GM18511 (cell line): ENCODE measurements around the gene FAF1.
"Not testable (repeated sequence)": the region's sequence is repeated elsewhere in the genome, so short reads cannot be mapped to it uniquely, and the experiment has no call there.

Experiments
- ATAC-seq: cut with Tn5 transposase; IDR thresholded peaks from one replicate; pipeline ENCODE4 v1.9.1; 2021; ENCODE audit warnings: mild to moderate bottlenecking, moderate library complexity; ENCODE audit not compliant: unreplicated experiment

FAF1 gene

DNA sequence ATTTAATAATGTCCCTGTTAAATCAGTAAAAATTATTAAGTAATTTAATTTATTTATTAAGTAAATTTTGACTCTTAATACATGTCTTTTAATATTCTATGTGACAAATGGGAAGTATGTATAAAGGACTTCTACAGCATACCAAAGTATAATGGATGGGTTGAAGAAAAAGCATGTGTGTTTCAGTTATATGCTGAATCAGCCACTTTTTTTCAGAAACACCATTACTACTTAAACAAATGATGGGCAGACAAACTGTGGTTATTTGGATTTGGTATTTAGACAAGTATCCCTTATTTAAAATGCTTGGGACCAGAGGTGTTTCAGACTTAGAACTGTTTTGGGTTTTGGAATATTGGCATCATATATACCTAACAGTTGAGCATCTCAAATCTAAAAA is 360.5 kb downstream of the FAF1 start:
- no peak for ATAC-seq

DNA sequence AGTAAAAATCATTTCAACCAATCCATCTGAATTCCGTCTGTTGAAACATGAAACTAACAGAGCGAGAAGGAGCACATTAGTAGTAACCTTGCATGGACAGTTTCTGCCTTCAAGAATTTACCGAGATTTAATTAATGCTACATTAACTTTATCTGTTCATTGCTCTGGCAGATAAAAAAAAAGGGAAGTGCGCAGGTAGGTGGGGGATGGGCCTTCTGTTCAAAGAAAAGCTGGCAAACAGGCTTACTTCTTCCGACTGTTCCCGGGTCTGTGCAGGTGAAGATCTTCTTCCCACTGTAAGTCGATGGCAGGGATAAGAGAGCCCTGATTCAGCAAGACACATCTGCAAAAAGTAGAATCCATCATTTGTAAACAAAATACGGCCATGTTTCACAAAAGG is 364.2 kb downstream of the FAF1 start:
- no peak for ATAC-seq

DNA sequence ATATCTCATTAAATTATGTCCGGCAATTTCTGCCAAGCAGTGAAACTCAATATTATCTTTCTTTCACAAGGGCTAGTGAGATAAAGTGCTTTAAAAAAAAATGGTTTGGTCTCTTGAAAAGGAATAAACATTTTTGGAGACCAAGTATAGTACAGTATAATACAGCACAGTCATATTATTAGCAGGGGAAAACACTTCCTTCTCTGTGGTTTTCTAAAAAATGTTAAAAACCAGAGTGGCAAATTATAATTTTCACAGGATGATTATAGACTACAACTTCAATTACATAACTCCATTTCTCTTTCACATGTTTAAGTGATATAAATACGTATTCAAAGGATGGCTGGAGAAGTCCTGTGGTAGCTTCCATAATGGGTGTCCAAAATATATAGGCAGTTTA is 366.6 kb downstream of the FAF1 start:
- ATAC-seq = no peak

DNA sequence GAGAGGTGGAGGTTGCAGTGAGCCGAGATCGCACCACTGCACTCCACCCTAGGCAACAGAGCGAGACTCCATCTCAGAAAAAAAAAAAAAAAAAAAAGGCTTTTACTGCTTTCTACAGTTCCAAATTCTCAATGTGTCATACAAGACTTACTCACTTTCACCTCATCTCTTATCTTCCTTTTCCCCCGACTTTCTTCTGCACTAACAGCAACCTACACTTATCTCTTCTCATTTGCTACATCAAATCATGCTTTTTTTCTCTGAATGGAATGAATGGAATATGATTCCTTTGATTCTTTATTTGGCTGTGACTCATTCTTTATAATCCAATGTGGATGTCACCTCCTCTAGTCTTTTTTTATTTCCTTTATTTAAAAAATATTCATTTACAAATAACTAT is 368.5 kb downstream of the FAF1 start:
- ATAC-seq = no peak

DNA sequence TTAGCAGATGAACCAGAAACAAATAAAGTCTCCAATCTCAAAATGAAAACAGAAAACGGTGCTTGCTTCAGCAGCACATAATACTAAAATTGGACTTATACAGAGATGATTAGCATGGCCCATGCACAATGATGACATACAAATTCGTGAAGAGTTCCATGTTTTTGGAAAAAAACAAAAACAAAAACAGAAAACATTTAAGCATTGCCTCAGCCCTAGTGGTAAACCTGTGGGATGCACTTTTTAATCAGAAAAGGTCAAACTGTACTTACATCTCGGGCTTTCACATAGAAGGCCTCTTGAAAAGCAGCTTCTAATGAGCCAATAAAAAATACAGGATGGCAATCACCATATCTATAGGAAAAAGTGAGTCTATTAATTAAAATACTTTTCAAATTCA is 377.7 kb downstream of the FAF1 start:
- no peak for ATAC-seq

DNA sequence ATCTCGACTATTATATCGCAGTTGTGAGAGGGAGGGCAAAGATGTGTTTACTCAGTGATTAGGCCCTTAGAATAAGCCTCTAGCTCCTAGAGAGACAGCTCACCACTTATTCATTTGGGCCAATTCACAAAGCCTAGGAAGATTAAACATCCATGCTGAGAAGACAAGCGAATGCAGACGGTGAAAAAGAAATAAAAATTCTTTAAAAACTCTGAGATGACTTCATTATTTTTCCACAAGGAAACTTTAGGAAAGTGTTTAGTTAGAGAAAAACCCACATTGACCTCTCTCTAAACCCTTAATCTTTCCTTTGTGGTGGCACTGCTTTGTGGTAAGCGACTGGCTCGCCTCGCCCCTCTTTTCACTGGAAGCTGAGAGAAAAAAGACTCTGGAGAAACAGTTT is 390.0 kb downstream of the FAF1 start:
- ATAC-seq = no peak

DNA sequence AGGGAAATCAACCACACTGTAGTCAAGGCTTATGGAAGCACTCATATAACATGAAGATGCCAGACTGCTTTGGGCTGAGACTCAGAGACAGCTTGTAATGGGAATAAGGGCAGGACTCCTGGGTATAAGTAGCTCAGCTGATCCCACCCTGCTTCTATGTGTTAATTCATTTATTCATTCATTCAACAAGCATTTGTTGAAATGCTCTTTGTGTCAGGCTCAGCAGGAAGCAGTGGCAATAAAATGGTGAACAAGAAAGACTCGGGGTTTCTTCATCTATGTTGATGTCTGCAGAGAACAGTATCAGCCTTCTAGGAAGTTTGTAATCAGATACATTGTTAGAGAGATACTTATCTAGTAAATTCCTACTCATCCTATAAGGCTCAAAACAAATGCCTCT is 391.3 kb downstream of the FAF1 start:
- ATAC-seq = no peak

DNA sequence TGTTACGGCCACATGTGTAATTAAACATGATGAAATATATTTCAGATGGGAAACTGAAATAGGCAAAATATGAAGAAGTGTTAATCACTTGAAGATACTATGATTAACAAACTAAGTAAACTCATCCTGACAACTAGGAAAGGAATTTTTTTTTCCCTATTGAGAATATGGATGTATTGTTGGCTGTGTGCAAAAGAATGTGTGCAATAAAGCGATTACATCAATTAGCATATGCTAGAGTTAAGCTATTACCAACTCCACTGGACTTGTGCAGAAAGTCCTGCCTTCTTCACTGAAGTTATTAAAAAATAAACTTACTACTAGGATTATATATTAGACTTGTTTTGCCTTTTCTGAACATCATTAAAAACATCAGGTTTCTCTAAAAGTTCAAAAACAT is 393.7 kb downstream of the FAF1 start:
- no peak for ATAC-seq

DNA sequence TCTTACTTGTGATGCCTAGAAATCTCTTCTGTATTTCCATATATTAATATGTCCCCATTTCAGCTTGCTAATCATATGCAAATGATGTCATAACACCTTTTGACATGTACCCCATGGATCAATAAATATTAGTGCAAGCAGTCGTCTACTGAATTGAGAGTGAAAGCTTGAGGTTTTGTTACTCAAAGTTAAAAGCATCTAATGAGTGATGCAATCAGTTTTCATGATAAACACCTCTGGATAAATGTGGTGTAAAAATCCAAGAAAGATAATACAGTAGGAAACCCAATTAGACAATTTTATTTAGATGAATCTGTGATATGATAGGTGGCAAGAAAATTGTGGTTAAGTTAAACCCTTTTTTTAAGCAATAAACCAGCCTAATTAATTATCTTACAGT is 395.6 kb downstream of the FAF1 start:
- no peak for ATAC-seq

DNA sequence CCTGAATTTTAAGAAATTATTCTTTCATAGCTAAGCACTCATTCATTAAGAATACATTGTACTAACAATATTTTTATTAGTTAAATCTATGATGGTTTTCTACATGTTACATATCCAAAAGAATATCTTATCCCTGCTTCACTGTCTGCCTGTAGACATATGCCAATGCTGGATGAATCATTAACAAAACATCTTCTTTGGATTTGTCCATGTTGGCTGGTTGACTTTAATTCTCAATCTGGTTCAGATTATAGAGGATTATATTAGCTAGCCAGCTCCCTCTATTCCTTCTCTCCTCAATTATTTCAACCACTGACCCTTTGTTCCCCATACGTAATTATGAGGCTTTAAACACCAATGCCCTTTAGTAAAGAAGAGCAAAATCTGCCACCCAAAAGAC is 398.0 kb downstream of the FAF1 start:
- no peak for ATAC-seq

DNA sequence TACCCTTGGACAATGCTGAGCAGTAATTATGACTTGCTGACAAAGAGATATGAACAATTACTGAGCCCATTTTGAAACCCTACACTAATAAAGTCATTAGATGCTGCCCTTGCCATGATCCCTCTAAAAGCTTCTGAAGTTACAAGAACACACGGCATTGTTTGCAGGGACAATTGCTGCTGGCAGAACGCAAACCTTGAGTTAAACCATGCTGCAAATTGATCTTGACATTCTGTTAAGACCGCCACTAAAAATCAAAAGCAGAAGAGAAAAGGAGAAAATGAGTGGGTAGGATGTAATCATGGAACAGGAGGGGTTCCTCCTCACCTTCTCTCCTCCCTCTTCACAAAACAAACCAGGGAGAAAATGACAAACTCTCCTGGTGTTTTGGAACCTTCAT is 400.6 kb downstream of the FAF1 start:
- no peak for ATAC-seq

DNA sequence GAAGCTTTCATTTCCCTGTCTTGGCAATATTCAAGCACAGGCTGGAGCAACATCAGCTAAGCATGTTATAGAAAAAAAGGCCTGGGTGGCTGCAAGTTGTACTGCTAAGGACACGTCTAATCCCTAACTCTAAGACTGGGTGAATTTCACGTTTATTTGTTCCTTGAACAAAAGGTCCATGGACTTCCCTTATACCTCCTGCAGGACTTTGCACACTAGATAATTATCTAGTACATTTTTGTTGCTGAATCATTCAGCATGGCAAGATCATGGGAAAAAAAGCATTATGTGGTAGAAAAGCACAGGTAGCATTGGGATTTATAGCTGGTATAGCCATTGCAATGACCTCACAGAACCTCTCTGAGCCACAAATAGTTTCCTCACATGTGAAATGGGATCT is 406.1 kb downstream of the FAF1 start:
- no peak for ATAC-seq

DNA sequence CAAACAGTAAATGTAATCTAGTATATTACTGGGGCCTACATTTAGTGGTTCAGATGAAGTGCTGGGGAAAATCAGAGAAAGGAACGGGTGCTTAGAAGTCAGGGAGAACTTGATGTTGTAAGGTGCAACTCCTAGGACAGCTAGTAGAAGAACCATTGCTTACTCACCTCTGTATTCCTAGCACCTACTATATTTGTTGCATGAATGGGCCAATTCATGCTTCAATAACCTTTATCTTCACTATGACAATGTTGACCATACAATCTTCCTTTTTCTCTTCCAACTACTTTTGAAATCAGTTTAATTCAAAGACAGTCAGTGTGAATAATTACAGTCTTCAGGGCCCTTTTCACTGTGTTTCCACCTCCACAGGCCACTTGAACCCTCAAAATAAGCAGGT is 411.8 kb downstream of the FAF1 start:
- no peak for ATAC-seq

DNA sequence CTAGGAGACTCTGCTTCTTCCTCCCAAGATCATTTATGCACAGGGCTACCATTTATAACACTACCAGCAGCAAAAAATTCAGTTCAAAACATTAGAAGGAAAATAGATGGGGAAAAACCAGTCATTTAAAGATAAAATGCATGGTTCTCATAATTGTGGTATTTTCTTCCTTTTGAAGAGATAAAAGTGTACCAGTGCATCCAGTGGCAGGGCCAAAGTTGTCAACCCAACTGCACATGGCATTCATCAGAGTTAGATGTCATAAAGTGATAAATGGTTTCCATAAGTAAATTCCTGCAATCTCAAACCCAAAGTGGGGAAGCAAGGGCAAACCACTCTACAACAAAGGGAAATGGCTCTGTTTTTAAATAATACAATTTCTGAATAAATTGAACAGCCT is 417.7 kb downstream of the FAF1 start:
- ATAC-seq = no peak

DNA sequence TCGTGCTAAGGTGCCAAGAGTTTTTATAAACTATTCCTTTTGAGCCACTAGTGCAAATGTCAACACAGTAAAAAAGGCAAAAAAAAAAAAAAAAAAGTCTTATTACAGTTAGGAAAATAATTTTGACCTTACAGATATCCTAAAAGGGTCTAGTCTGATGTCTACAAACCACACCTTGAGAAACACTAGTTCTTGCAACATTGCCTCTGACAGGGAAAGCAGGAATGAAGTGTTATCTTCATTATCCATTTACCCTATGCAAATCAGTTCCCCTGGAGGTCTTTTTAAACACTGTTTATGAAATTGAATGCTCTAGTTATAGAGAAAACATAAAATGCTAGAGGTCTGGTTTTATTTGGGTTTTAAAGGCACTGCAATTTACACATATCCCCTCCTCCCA is 421.6 kb downstream of the FAF1 start:
- no peak for ATAC-seq

DNA sequence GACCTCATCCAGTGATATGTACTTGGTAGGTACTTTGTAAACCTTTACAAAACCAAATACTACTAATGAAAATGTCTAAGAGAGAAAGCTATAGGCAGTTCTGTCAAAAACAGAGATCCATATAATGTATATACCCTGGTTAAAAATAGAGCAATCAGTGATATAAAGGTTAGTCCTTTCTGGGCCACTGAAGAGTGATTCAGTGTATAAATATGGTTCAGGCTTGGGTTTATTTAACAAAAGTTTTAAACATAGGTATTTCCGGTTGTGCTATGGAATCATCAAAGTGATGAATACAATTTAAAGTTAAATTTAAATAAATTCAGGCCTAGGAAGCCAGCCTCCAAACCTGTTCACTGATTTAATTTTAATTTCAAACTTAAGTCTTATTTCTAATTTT is 428.5 kb downstream of the FAF1 start:
- no peak for ATAC-seq

DNA sequence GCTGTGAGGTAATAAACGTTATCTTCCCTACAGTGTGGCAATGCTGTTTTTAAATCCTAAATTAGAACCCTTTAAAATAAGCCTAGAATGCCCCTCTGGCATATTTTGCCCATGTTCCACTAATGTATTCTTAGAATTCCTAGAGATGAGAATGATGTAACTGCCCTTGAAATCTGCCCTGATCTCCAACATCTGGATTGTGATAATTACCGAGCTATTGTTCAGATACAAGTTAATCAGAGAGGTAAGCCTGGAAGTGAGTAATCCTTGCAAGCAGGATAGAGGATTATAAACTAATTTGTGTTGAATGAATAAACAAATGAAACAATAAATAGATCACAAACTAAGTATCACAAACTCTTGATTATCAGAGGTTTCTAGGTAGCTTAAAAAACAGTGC is 429.0 kb downstream of the FAF1 start:
- no peak for ATAC-seq

DNA sequence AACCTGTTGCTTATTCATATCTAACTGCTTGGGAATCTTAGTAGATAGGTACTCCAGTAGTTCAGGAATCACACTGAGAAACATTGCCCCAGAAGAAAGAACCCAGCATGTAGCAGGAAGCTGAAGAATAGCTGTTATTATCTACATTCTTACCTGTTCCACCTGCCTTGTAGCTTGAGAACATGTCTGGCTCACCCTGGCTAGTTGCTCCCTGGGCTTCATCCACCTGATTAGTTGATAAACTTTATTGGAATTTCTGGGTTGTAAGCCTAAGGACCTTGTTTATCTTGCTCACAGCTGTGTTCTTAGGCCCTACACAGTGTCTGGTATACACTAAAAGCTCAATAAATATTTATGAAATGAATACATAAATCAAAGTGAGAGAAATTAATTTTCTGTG is 430.6 kb downstream of the FAF1 start:
- no peak for ATAC-seq

DNA sequence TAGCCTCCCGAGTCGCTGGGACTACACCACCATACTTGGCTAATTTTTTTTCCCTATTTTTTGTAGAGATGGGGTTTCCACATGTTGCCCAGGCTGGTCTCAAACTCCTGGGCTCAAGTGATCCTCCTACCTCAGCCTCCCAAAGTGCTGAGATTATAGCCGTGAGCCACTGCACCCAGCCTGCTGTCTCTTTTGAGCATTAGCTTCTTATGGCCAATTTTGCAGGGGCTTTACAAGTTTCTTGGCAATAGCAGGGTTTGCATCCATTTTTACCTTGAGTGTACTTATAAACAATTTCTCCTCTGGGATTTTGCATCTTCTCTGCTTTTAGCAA is 432.1 kb downstream of the FAF1 start:
- not testable (repeated sequence) for ATAC-seq

DNA sequence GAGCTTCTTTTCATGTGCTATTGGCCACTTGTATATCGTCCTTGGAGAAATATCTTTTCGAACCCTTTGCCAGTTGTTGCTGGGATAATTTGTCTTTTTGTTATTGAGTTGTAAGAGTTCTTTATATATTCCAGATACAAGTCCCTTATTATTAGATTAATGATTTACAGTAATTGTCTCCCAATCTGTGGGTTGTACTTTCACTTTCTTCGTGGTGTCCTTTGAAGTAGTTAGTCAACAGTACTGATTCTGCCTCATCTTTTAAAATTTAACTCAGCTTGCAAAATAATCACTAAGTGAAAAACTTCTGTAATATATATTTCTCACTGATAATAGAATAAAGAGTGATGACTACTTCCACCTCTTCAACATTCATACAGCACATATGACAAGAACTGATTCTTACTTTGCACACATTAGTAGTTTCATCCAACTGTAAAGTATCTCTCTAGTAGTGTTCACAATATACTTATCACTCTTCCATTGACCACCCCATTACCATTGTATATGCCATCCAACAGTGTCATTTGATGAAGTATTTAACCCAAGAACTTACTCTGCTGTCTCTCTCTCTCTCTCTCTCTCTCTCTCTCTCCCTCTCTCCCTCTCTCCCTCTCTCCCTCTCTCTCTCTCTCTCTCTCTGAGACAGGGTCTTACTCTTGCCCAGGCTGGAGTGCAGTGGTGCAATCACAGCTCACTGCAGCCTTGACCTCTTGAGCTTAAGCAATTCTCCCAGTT is 432.6 kb downstream of the FAF1 start:
- peak; percentile 71 for ATAC-seq

DNA sequence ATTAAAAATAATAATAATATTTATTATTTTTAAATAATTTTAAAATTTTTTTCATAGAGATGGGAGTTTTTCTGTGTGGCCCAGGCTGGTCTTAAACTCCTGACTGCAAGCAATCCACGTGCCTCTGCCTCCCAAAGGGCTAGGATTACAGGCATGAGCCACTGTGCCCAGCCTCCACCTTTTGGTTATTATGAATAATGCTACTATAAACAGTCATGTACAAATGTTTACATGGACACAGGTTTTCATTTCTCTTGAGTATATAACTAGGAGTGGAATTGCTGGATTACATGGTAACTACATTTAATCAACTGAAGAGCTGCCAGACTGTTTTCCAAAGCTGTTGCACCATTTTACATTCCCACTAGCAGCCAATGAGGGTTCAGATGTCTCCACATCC is 433.6 kb downstream of the FAF1 start:
- no peak for ATAC-seq

DNA sequence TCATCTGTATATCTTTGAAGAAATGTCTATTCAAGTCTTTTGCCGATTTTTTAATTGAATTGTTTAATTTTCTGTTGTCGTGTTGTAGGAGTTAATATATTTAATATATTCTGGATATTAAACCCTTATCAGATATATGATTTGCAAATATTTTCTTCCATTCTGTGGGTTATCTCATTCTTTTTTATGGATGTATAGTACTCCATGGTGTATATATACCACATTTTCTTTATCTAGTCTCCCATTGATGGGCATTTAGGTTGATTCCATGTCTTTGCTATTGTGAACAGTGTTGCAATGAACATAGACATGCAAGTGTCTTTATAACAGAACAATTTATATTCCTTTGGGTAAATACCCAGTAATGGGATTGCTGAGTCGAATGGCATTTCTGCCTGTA is 436.5 kb downstream of the FAF1 start:
- no peak for ATAC-seq

DNA sequence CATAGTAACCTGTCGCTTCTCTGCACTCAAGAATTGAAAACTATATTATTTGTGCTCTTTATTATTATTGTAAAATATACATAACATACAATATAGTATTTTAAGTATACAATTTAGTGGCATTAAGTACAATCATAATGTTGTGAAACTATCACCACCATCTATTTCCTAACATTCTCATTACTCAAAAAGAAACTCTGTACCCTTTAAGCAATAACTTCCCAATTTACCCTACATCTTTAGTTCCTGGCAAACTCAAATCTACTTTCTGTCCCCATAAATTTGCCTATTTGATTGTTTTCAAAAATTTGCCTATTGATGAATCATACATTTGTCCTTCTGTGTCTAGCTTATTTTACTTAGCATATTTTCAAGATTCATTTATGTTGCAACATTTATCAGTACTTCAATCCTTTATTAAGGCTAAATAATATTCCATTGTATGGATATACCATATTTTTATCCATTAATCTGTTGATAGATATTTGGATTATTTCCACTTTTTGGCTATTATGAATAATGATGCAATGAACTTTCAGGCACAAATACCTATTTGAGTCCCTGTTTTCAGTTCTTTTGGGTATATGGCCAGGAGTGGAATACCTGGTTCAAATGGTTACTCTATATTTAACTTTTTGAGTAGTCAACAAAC is 437.2 kb downstream of the FAF1 start:
- no peak for ATAC-seq
